HG03521 (cell line): Measurements from ENCODE around the gene TMCO5A.
"Not testable (repeated sequence)": the region's sequence is repeated elsewhere in the genome, so short reads cannot be mapped to it uniquely, and the experiment has no call there.

ENCODE experiments used
- ATAC-seq: cut with Tn5 transposase; IDR thresholded peaks from one replicate; pipeline ENCODE4 v1.9.1; 2021; ENCODE audit warnings: mild to moderate bottlenecking, moderate library complexity; ENCODE audit not compliant: unreplicated experiment

Gene TMCO5A

DNA sequence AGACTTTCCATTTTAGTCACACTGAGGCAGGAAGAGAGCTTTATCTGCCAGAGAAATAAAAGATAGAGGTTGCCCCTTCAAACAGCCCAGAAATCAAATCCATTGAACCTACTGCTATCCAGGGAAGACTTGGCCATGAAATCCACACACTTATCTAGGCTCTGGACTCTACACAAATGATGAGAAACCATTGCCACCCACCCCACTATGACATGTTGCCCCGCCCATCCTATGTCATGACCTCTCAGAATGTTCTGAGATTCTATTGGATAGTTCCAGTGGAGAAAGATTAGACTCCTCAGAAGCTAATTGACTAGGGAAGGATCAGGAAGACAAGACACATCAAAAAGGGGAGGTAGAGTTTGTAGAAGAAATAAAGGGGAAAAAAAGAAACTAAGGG, at the start of gene TMCO5A:
TMCO5A (plus strand) TSS at position 301 of the 400 bp plus-strand sequence. CDS start 1,684 bp downstream, outside the sequence.
- no peak for ATAC-seq

DNA sequence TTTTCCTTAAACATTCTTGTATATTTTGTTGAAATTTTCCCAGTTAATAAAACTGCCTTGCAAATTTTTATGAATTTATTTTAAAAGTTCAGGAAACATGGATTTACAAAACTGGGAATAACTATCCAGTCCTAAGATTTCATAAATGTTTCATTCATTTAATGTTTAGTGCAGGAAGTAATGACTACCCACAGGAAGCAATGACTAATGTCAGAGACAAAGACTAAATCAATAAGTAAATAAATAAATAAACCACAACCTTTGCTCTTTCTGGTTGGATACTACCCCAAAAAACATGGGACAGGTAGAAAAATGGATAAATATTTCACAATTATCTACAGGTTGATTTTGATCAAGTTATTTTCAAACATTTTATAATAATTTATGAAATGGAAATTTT, 48.8 kb upstream of the TMCO5A start:
- no peak for ATAC-seq

DNA sequence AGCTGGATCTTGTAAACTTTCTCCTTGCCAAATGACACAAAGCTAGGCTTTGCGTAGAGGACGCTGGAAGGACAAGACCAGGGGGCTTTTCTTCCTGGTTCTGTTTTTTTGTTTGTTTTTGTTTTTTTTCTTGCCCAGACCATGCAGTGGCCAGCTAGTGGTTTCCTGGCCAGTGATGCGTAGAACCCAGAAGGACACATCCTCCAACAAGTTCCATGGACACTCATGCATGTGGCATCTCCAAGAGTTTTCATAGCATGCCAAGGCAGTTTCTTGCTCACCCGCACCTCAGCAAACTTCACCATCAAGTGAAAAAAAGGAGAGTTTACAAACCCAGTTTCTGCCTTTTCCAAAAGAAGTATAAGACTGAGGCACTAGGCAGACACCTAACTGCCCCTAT, 46.1 kb upstream of the TMCO5A start:
- no peak for ATAC-seq

DNA sequence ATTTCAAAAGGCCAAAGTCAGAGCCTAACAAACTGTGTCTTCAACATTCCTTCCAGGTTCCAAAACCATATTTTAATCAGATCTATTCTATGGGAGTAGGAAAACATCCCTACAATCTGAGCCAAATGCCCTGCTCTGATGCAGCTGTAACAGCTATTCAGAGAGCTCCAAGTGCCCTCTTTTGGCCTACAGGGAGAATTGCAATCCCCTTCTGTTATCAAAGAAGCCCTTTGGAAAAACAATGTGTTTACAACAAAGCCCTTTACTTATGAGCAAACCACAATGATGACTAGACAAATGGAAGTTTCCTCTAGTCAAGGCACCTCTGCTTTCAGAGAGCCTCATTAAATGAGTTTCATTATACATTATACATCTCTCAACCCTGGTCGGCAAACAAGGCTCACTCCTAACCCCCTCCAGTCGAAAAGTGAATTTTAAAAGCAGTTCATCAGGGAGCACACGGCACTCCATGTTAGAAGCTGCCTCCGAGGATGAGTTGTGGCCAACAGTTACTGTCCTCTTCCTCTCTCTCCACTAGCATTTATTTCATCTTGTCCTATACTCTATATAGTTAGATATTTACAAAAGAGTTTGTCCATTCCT, 42.6 kb upstream of the TMCO5A start:
- ATAC-seq: no peak

DNA sequence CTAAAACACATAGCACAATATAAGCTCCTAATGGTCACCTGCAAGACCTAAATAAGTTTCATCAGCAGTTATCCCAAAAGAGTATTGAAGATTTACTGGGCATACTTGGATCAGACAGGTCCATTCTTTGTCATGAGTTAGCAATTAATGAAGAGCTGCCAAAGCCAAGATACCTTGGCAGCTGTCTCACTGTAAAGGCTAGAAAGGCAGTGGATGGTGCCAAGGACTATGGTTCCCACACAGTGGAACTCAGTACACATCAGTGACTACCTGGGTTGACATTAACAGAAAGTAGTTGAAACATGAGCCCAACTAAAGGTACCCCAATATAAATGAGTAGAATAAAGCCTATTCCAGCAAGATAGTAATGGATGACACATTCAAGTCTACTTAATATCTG, 41.1 kb upstream of the TMCO5A start:
- no peak for ATAC-seq

DNA sequence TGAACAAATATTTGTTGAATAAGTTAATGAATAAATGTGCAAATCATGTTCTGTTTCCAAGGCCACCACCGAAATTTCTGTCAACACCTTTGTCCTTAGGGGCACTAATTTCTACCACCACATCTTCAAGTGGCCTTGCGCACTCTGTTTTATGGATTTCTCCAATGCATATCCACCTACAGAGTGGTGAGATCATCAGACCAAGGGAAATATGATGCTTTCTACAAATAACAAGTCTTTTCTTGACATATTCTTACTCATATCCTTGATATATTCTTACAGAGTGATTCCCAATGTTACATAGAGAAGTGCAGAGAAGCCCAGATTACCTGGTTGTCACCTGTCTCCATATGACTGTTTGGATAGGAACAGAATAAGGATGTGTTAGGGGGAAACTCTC, 36.1 kb upstream of the TMCO5A start:
- no peak for ATAC-seq

DNA sequence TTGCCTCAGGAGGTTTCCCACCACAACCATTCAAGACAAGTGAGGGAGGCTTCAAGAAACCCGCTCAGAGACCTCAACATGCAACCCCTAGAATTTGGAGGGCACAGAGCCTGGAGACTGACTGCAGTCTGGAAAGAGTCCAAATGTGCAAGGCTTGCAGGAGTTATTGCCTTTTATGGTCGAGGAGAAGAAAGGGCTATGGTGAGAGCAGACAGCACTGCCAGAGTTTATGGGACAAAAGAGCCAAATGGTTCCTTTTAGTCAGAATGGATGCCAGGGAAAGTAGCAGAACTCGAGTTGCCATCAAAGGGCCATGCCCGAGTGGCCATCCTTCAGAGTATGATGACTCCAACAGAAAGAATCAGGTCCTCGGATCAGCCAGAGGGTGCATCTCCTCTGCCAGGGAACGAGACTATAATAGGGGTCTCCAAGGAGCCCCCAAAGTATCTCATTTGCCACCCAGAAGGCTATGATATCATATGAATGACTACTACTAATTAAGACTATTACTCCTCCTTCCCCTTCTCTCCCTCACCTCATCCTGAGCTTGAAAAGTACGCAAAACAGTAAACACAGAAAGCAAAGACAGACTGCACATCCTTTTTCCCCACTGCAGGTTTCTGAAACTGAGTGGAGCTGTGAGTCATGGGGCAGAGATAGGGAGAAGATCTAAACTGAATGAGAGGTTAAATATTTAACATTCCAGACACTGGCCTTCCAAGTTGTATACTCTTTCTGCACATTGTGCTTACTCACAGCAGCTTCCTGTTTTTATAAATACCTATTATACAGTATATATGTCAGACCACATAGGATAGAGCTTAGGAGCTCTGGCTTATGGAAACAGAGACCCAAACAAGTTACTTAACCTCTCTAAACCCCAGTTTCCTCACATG, 33.9 kb upstream of the TMCO5A start:
- ATAC-seq: no peak

DNA sequence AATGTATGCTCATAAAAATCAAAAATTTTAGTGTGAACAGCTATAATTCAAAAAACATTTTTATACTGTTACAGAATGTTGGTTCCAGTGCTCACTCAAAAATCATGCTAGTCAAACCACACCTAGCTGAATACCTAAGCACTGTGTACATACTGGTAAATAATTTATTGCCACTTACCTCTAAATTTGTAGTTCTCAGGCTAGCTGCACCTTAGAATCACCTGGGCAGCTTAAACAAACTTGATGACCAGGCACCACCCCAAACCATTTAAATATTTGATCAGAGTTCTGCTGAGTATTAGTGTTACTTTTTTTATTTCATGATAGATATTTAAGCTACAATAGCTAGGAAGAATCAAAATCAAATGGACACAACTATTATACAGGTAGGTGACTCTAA, 32.3 kb upstream of the TMCO5A start:
- ATAC-seq: no peak

DNA sequence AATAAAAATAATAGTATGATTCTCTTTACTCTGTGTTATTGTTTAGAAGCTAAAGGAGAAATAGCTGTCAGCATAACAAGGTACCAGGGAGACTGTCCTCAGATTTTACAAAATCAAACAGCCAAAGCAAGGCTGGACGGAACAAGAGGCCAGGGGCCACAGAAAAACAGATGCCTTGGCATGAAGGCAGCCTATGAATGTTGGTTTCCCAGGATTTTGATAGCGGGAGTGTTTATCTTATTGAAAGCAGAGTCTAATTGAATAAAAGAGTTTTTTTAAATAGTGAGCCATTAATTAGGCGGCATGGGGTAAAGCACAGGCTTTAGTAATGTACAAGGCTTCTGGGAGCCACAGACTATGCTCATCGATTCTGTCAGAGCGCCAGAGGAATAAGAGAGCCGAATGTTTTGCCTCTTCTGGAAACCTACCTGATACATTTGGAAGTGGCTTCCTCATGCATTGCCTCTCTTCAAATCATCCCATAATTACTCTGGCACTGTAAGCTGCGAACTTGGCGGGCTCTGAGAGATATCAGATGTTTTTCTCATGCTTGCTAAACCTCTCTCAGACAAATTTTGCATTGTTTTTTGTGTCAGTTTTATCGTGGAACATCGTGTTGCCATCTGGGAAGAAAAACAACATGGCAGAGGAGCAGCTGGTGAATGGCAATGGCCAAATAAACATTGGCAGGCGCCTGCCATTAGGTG, 30.4 kb upstream of the TMCO5A start:
- no peak for ATAC-seq

DNA sequence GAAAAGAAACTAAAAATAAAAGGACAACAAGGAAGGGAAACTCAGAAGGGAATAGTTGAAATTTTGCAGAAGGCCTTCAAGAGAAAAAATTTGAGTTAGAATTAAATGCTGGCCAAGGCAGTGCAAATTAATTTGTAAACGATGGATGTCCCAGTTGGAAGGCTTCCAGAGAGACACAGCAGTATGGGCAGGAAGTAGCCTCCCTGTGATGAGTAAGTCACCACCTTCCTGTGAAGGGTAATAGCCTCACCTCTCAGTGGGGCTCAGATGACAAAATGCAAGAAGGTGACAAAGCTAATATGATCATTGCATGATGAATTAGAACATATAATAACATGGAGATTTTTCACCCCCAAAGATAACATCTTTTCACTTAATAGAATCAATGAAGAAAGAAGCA, 27.3 kb upstream of the TMCO5A start:
- ATAC-seq: no peak

DNA sequence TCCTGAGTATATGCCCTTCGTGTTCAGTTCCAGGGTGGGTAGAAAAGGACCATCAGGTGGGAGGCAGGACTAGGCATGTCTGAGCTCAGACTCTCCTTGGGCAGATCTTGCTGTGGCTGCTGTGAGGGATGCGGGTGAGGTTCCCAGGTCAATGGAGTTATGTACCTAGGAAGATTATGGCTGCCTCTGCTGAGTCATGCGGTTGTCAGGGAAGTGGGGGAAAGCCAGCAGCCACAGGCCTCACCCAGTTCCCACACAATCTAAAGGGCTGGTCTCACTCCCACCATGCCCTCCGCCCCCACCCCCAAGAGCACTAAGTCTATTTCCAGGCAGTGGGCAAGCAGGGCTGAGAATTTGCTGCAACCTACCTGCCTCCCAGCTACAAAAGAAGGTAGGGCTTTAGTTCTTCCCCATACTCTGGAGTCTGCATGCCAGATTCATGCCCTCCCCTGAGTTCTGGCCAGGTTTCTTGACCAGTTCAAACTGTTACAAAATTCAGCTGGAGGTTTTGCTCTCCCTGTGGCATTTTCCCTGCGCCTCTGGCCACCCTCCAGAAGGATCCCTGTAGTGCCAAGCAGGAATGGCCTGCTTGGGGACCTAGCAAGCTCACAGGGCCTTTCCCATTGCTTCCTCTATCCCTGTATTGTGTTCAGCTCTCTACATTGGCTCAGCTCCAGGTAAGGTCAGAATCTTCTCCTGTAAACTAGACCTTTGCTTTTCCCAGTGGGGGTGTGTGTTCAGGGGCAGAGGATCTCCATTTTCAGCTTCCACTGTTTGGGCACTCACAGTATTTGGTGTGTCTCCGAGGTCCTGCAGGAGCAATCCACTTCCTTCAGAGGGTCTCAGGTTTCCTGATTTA, 12.7 kb upstream of the TMCO5A start:
- ATAC-seq: no peak

DNA sequence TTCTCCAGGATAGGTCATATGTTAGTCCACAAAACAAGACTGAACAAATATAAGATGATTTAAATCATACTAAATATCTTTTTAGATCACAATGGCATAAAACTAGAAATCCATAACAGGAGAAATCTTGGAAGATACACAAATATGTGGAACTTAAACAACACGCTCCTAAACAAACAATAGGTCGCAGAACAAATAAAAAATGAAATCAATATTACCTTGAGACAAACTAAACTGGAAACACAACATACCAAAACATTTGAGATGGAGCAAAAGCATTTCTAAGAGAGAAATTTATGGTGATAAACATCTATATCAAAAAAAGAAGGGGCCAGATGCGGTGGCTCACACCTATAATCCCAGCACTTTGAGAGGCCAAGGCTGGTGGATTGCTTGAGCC, 8.3 kb upstream of the TMCO5A start:
- ATAC-seq: no peak

DNA sequence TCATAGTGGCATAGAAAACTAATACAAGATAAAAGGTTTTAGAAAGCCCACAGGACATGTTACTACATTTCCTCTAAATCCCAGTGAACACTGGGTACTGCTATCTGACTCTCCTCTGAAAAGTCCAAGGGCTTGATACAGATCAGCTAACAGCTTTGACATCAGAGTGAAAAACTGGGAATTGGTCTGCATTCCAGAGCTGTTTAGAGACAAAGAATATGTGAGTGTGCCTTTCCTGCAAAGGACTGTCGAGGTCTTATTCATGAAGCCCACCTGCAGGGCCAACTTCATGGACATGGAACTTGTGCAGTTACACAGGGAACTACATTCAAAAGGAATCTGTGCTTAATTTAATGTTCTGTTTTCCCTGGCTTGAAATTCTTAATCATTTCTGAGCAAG, 5.2 kb upstream of the TMCO5A start:
- no peak for ATAC-seq

DNA sequence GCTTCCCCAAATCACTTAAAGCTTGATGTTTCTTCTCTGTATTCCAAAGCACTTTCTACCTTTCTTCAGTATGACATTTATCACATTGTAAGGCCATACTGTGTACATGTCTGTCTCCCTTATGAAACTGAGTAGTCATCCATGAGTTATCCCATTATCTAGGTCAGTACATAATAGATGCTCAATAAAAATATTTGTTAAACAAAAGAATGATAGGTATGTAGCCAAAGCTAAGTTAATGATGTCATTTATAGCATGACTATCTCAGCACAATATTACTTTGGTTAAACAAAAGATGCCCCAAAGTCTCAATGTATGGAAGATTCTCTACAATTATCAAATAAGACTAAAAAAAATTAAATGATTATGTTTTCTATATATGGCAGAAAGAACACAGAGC, 3.1 kb upstream of the TMCO5A start:
- no peak for ATAC-seq

DNA sequence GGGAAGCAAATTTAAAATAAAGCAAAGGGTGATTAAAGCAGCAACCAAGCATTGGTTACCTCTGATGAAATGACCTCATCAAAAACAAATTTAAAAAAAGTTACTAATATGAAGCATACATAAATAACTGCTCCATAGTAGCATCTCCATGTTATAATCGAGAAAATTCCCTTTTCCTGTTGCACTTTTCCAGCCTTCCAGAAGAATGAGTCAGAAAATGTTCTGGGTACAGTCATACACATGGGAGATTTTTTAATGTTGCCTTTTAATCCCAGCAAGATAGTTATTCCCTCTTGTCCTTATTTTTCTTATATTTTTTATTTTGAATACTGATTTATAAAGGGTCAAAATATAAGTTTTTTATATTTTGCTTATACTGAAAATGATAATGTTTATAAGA, 2.6 kb upstream of the TMCO5A start:
- no peak for ATAC-seq

DNA sequence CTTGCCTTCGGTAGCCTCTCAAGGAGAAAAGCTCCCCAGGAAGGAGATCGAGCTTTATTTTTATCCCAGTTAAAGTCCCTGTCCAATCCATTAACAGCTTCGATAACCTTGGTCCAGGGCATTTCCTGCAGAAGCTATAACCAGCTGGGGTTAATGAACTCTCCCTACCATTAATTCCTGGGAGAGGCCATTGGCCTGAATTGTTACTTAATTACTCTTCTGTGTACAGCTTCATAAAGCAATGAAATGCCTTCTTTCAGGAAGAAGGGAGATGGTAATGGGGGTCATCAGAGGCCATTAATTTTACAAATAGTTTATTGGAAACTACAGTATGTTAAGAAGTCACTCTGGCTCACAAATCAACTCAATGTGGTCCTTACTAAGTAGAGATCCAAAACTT, 1.9 kb upstream of the TMCO5A start:
- no peak for ATAC-seq

DNA sequence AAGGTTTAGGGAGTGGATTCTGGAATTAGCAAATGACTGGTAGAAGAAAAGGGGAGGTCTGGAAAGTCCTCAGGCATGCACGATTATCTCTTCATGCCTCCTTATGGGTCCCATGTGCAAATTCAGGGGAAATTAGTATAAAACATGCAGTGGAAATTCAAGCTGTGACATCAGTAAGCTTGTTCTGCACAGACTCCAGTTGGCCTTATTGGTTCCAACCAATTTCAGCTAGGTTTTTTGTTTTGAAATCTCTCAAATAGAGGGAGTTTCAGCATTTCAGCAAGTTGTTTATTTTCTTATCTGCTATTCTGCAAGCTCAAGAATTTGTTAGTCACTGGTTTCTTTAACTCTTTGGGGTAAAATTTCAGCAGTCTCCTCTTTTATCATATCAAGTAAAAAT, 774 bp upstream of the TMCO5A start:
- no peak for ATAC-seq

DNA sequence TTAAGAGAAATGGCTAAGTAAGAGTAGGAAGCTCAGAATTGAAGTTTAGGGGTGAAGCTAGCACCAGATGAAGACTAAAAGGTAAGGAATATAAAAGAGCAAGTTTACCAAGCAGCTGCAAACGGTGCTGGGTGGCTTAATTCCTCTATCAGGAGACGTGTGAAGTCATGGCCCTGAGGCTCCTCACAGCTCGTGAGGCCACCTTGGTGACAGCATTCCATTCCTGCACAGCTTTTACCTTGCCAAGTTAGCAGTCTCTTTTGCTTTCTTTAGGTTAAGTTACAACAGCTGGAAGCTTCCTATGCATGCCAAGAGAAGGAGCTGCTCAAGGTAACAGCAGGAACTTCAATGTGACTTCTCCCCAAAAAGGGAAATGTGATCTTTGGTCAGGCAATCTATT, 6.4 kb downstream of the TMCO5A start:
- ATAC-seq: no peak

DNA sequence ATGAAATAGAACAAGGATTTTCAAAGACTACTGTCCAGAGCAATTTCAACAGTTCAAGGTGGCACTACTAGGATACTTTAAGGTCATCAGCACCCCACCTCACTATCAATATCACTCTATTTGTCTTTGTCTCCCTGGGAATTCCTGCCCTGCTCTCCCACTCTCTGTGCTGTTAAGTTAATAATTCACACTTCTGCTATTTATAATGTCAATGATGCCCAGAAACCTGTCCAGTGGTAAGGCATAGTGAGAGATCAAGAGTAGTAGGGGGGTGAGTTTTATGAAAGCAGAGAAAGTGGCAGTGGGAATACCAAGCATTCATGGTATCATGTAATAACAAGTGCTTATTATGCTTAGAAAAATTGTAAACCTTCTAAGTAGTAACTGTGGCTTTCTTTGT, 7.3 kb downstream of the TMCO5A start:
- ATAC-seq: no peak

DNA sequence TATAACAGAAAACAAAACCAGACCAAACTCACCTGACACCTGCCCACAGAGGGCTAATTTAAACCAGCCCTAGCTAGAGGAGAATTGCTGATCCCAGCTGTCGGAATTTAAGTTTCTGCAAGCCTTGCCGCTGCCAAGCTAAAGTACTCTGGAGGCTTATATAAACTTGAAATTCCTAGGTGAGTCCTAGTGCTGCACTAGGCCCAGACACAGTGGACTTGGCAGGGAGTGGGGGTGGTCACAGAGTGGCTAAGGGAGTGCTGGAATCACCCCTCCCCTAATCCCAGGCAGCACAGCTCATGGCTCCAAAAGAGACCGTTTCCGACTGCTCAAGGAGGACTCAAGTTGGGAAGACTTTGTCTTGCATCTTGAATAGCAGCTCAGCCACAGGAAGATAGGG, 17.6 kb downstream of the TMCO5A start:
- ATAC-seq: no peak

DNA sequence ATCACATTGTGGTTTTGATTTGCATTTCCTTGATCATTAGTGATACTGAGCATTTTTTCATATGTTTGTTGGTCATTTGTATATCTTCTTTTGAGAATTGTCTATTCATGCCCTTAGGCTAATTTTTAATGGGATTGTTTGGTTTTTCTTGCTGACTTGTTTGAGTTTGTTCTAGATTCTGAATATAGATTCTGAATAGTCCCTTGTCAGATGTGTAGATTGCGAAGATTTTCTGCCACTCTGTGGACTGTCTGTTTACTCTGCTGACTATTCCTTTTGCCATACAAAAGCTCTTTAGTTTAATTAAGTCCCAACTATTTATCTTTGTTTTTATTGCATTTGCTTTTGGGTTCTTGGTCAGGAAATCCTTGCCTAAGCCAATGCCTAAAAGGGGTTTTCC, 26.3 kb downstream of the TMCO5A start:
- ATAC-seq: not testable (repeated sequence)
